Sigmoid colon (tissue), 4 donors: ENCODE data around the gene PCDH12.

Experiments
- CTCF ChIP-seq, 4 experiments: fragments of 450-650 bp in 3 of 4; fragments of 200-600 bp in 1 of 4; IDR thresholded peaks; one replicate each; pipeline ENCODE4 v1.5.1; 2016 to 2019; ENCODE audit warnings: antibody characterized with exemption in 4 of 4, mild to moderate bottlenecking in 3 of 4, moderate library complexity in 2 of 4
- EP300 ChIP-seq, 4 donors: sonication (generic); formaldehyde crosslinking; IDR thresholded peaks; one replicate each; pipeline ENCODE4 v1.6.1; 2017; ENCODE audit warnings: antibody characterized with exemption in 4 of 4
- POLR2A ChIP-seq, 2 donors: fragments of 450-650 bp; IDR thresholded peaks; one replicate each; pipeline ENCODE4 v1.6.1; 2016; ENCODE audit warnings: antibody characterized with exemption in 2 of 2, mild to moderate bottlenecking in 2 of 2, moderate library complexity in 2 of 2
- POLR2AphosphoS5 ChIP-seq, 4 donors: sonication (generic); formaldehyde crosslinking; IDR thresholded peaks; one replicate each; pipeline ENCODE4 v1.6.1; 2017; ENCODE audit warnings: antibody characterized with exemption in 4 of 4

GRCh38 chr5:141914797-141915196 is 43.2 kb downstream of the PCDH12 start:
- TF ChIP-seq POLR2A (IDR thresholded peaks at IDR 0.05) (no peak), POLR2AphosphoS5 (IDR thresholded peaks at IDR 0.05) (no peak), CTCF (IDR thresholded peaks at IDR 0.05) (no peak), EP300 (IDR thresholded peaks at IDR 0.05) (no peak)
